ENCODE results near the gene ADCYAP1R1.

The ADCYAP1R1 gene

DNA sequence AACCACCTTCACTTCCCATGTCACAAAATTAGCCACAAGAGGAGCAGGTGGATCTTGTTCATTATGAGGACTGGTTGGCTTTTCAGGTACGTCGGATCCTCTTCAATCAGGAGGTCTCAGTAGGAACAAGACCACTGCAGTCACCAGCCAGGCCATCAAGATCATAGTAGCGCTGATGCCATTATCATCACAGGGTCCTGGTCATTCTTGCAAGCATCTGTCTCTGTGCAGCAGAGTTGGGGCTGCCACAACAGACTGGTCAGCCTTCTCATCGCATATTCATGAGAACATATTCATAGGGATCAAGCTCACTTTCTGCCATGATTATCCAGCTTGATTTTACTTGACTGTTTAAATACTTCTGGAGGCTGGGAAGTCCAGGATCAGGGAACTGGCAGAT lies 67.1 kb downstream of the ADCYAP1R1 start:
- TF ChIP-seq, protein P1, sequence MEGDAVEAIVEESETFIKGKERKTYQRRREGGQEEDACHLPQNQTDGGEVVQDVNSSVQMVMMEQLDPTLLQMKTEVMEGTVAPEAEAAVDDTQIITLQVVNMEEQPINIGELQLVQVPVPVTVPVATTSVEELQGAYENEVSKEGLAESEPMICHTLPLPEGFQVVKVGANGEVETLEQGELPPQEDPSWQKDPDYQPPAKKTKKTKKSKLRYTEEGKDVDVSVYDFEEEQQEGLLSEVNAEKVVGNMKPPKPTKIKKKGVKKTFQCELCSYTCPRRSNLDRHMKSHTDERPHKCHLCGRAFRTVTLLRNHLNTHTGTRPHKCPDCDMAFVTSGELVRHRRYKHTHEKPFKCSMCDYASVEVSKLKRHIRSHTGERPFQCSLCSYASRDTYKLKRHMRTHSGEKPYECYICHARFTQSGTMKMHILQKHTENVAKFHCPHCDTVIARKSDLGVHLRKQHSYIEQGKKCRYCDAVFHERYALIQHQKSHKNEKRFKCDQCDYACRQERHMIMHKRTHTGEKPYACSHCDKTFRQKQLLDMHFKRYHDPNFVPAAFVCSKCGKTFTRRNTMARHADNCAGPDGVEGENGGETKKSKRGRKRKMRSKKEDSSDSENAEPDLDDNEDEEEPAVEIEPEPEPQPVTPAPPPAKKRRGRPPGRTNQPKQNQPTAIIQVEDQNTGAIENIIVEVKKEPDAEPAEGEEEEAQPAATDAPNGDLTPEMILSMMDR (IDR thresholded peaks at IDR 0.05), result no peak

GRCh38 chr7:31120800-31121513 lies 68.8 kb downstream of the ADCYAP1R1 start:
- H3K27me3 ChIP-seq, result peaks cover 30% of the 10 kb centered on the region
- H3K4me1 ChIP-seq (ENCODE audit: control insufficient read depth in 1 of 2, insufficient read depth in 1 of 2, low read depth in 1 of 2, low read length in 1 of 2), result no peaks in the 10 kb centered on the region
- H3K4me3 ChIP-seq (ENCODE audit: low read depth in 1 of 2, low read length in 1 of 2), result no peak overlapping the region
- TF ChIP-seq, protein P1 (IDR thresholded peaks at IDR 0.05), result no peak
- H3K27ac ChIP-seq, result no peak overlapping the region
- H3K36me3 ChIP-seq, result no peaks in the 10 kb centered on the region
- H3K9me3 ChIP-seq, result no peaks in the 10 kb centered on the region

More for the DNA sequence above, 67.1 kb downstream of the ADCYAP1R1 start:
- no peak overlapping the region for H3K4me3 ChIP-seq (ENCODE audit: low read depth in 1 of 2, low read length in 1 of 2)
- no peak overlapping the region for H3K27ac ChIP-seq
- H3K4me1 ChIP-seq (ENCODE audit: control insufficient read depth in 1 of 2, insufficient read depth in 1 of 2, low read depth in 1 of 2, low read length in 1 of 2), result no peaks in the 10 kb centered on the region
- peaks cover 30% of the 10 kb centered on the region for H3K27me3 ChIP-seq
- no peaks in the 10 kb centered on the region for H3K9me3 ChIP-seq
- no peaks in the 10 kb centered on the region for H3K36me3 ChIP-seq

- no peaks in the 10 kb centered on the region for H3K4me1 ChIP-seq (ENCODE audit: control insufficient read depth in 1 of 2, insufficient read depth in 1 of 2, low read depth in 1 of 2, low read length in 1 of 2)
- peaks cover 28% of the 10 kb centered on the region for H3K27me3 ChIP-seq
- no peak overlapping the region for H3K27ac ChIP-seq
- H3K36me3 ChIP-seq, result no peaks in the 10 kb centered on the region
- no peak overlapping the region for H3K4me3 ChIP-seq (ENCODE audit: low read depth in 1 of 2, low read length in 1 of 2)
- H3K9me3 ChIP-seq, result no peaks in the 10 kb centered on the region
- TF ChIP-seq, protein P1 (IDR thresholded peaks at IDR 0.05), result no peak
These were observed 69.5 kb downstream of the ADCYAP1R1 start for GRCh38 chr7:31121601-31122000.

- Histone ChIP-seq H3K4me3 (ENCODE audit: low read depth in 1 of 2, low read length in 1 of 2) (no peak overlapping the region), H3K4me1 (ENCODE audit: control insufficient read depth in 1 of 2, insufficient read depth in 1 of 2, low read depth in 1 of 2, low read length in 1 of 2) (no peaks in the 10 kb centered on the region), H3K27ac (no peak overlapping the region), H3K27me3 (peaks cover 17% of the 10 kb centered on the region), H3K36me3 (no peaks in the 10 kb centered on the region), H3K9me3 (no peaks in the 10 kb centered on the region)
- TF ChIP-seq, protein P1 (IDR thresholded peaks at IDR 0.05), result no peak
These were observed 70.5 kb downstream of the ADCYAP1R1 start for GRCh38 chr7:31122649-31123058.

GRCh38 chr7:31123321-31123720 lies 71.2 kb downstream of the ADCYAP1R1 start:
- no peak overlapping the region for H3K4me3 ChIP-seq (ENCODE audit: low read depth in 1 of 2, low read length in 1 of 2)
- peaks cover 10% of the 10 kb centered on the region for H3K27me3 ChIP-seq
- TF ChIP-seq, protein P1 (IDR thresholded peaks at IDR 0.05), result no peak
- no peaks in the 10 kb centered on the region for H3K4me1 ChIP-seq (ENCODE audit: control insufficient read depth in 1 of 2, insufficient read depth in 1 of 2, low read depth in 1 of 2, low read length in 1 of 2)
- no peak overlapping the region for H3K27ac ChIP-seq
- H3K36me3 ChIP-seq, result no peaks in the 10 kb centered on the region
- H3K9me3 ChIP-seq, result no peaks in the 10 kb centered on the region

Measured in neutrophil (primary cell).